SU-DHL-6 (cell line): ENCODE results near the gene PRKG2.

ENCODE experiments used
- H2AFZ ChIP-seq: fragments of 200-600 bp; sonication (generic); 2 replicates; pipeline ENCODE4 v1.6.1; 2014; ENCODE audit warnings: low read depth, mild to moderate bottlenecking, moderate library complexity, mixed read lengths, antibody characterized with exemption, low read length; ENCODE audit not compliant: severe bottlenecking
- H3F3A ChIP-seq: fragments of 200-600 bp; shearing (Covaris generic); 2 replicates; pipeline ENCODE4 v1.6.0; 2016; ENCODE audit warnings: antibody characterized with exemption, mild to moderate bottlenecking; ENCODE audit not compliant: insufficient read depth
- H3K27ac ChIP-seq: fragments of 200-600 bp; sonication (generic); 2 replicates; pipeline ENCODE4 v1.5.1; 2016; ENCODE audit warnings: low read depth, mild to moderate bottlenecking, low read length, moderate library complexity, mixed read lengths
- H3K27me3 ChIP-seq: fragments of 200-600 bp; sonication (generic), shearing (Covaris generic); 2 replicates; pipeline ENCODE4 v1.6.0; 2014; ENCODE audit warnings: mild to moderate bottlenecking, low read length
- H3K36me3 ChIP-seq: fragments of 200-600 bp; sonication (generic); 2 replicates; pipeline ENCODE4 v1.6.1; 2014; ENCODE audit warnings: mild to moderate bottlenecking, low read length, mixed read lengths
- H3K4me2 ChIP-seq: fragments of 300-600, 200-600 bp; shearing (Covaris generic), sonication (generic); 2 replicates; pipeline ENCODE4 v1.6.0; 2014; ENCODE audit warnings: low read length, low read depth, mild to moderate bottlenecking; ENCODE audit not compliant: poor library complexity, severe bottlenecking
- H3K4me3 ChIP-seq: fragments of 200-600 bp; sonication (generic); 2 replicates; pipeline ENCODE4 v1.5.1; 2014; ENCODE audit warnings: antibody characterized with exemption, low read length, mild to moderate bottlenecking, mixed read lengths; ENCODE audit not compliant: insufficient read depth, poor library complexity, severe bottlenecking
- H3K79me2 ChIP-seq: fragments of 200-600 bp; sonication (generic); 2 replicates; pipeline ENCODE4 v1.6.1; 2014; ENCODE audit warnings: mild to moderate bottlenecking, low read length, moderate library complexity; ENCODE audit not compliant: insufficient read depth
- H3K9ac ChIP-seq: fragments of 200-600 bp; sonication (generic); 2 replicates; pipeline ENCODE4 v1.7.0; 2014; ENCODE audit warnings: mild to moderate bottlenecking, low read length
- H3K9me2 ChIP-seq: fragments of 200-600 bp; sonication (generic); replicated peaks from 2 replicates; pipeline ENCODE4 v1.6.1; 2014; ENCODE audit warnings: low read length; ENCODE audit not compliant: insufficient read depth
- H3K9me3 ChIP-seq: fragments of 200-600 bp; sonication (generic); 2 replicates; pipeline ENCODE4 v1.6.1; 2014; ENCODE audit warnings: low read length, mixed read lengths; ENCODE audit not compliant: insufficient read depth
- H4K20me1 ChIP-seq: fragments of 200-600 bp; sonication (generic); 2 replicates; pipeline ENCODE4 v1.6.1; 2014; ENCODE audit warnings: low read depth, mild to moderate bottlenecking, antibody characterized with exemption, low read length, moderate library complexity, mixed read lengths
- CTCF ChIP-seq: fragments of 200-600 bp; sonication (generic); IDR thresholded peaks from one replicate; pipeline ENCODE4 v1.5.1; 2017; ENCODE audit warnings: antibody characterized with exemption, mild to moderate bottlenecking, low read length, moderate library complexity; ENCODE audit not compliant: insufficient read depth, poor library complexity, severe bottlenecking
- EZH2phosphoT487 ChIP-seq: fragments of 200-600 bp; sonication (generic), shearing (Covaris generic); conservative IDR thresholded peaks from 2 replicates; pipeline ENCODE4 v1.6.1; 2018; ENCODE audit warnings: mild to moderate bottlenecking, antibody characterized with exemption, low read length, moderate library complexity, mixed read lengths

Gene PRKG2

GRCh38 chr4:81237791-81238190 lies 22.8 kb upstream of the PRKG2 start:
- Histone ChIP-seq H3F3A (no peaks in the 10 kb centered on the region), H3K9me2 (no peaks in the 10 kb centered on the region), H3K36me3 (no peaks in the 10 kb centered on the region), H3K9ac (no peak overlapping the region), H3K4me3 (no peak overlapping the region), H3K27me3 (no peaks in the 10 kb centered on the region), H3K27ac (no peak overlapping the region), H2AFZ (no peak overlapping the region), H3K4me2 (no peak overlapping the region), H3K79me2 (no peaks in the 10 kb centered on the region), H4K20me1 (no peaks in the 10 kb centered on the region), H3K9me3 (no peaks in the 10 kb centered on the region)
- TF ChIP-seq EZH2phosphoT487 (no peak), CTCF (no peak)

- no peak for TF ChIP-seq EZH2phosphoT487
- no peak for TF ChIP-seq CTCF
- Histone ChIP-seq H3K9me2 (no peaks in the 10 kb centered on the region), H3K36me3 (no peaks in the 10 kb centered on the region), H3K9me3 (no peaks in the 10 kb centered on the region), H3K27ac (no peak overlapping the region), H4K20me1 (no peaks in the 10 kb centered on the region), H3K79me2 (no peaks in the 10 kb centered on the region), H3K4me2 (no peak overlapping the region), H3F3A (no peaks in the 10 kb centered on the region), H3K27me3 (no peaks in the 10 kb centered on the region), H3K9ac (no peak overlapping the region), H2AFZ (no peak overlapping the region), H3K4me3 (no peak overlapping the region)
Measured at GRCh38 chr4:81235982-81236749, 21.1 kb upstream of the PRKG2 start.

- Histone ChIP-seq H3K36me3 (no peaks in the 10 kb centered on the region), H2AFZ (no peak overlapping the region), H3K4me2 (no peak overlapping the region), H3K27ac (no peak overlapping the region), H3K27me3 (no peaks in the 10 kb centered on the region), H3K9me3 (no peaks in the 10 kb centered on the region), H3F3A (no peaks in the 10 kb centered on the region), H3K4me3 (no peak overlapping the region), H3K9me2 (no peaks in the 10 kb centered on the region), H3K9ac (no peak overlapping the region), H4K20me1 (no peaks in the 10 kb centered on the region), H3K79me2 (no peaks in the 10 kb centered on the region)
- TF ChIP-seq CTCF (no peak), EZH2phosphoT487 (no peak)
Measured at GRCh38 chr4:81227968-81228367, 12.9 kb upstream of the PRKG2 start.
